ENCODE measurements around the gene ZNF318.
"Not testable (repeated sequence)": the region's sequence is repeated elsewhere in the genome, so short reads cannot be mapped to it uniquely, and the experiment has no call there.

ZNF318 gene

GRCh38 chr6:43386492-43386891, 17.0 kb upstream of the ZNF318 start:
- DNase-seq = no peak

DNA sequence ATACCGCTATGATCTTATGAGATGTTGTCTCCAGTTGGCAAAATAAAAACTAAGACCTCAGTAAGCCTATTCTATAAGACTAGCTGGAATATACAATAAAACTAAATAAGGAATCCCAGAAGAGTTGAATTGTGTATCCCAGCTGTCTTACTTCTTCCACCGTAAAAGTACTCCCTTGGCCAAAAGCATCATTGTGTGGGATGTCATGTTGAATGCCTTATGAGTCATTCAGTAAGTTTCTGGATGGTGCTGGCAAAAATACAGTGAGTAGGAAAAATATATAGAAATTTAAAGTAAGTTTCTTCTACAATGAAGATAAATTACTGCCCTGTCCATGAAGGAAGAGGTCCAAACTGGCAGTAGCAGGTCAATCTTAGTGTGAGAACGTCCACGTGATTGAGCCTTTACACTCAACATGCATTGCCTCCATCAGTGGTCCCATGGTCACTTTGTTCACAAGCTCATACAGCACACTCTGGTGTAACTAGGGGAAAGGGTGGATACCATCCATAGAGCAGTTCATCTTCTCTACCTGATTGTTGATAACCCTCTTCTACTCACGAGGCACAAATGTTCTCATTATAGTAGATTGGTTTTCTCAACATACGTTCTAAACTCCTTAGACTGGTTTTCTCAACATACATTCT, 13.7 kb upstream of the ZNF318 start:
- DNase-seq = no peak

DNA sequence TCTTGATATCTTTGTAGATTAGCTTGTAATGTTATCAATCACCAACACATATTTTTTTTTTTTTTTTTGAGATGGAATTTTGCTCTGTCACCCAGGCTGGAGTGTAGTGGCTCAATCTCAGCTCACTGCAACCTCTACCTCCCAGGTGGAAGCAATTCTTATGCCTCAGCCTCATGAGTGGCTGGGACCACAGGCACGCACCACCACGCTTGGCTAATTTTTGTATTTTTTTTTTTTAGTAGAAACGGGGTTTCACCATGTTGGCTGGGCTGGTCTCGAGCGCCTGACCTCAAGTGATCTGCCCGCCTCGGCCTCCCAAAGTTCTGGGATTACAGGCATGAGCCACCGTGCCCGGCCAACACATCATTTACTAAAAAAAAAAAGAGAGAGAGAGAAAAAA, 11.4 kb upstream of the ZNF318 start:
- not testable (repeated sequence) for DNase-seq

- DNase-seq = peak in 1 of 2 experiments; percentile 13
Measured at GRCh38 chr6:43378631-43379030, 9.2 kb upstream of the ZNF318 start.

GRCh38 chr6:43377710-43378229, 8.3 kb upstream of the ZNF318 start:
- DNase-seq = no peak

- no peak for DNase-seq
Measured at GRCh38 chr6:43376551-43376981, 7.1 kb upstream of the ZNF318 start.

DNA sequence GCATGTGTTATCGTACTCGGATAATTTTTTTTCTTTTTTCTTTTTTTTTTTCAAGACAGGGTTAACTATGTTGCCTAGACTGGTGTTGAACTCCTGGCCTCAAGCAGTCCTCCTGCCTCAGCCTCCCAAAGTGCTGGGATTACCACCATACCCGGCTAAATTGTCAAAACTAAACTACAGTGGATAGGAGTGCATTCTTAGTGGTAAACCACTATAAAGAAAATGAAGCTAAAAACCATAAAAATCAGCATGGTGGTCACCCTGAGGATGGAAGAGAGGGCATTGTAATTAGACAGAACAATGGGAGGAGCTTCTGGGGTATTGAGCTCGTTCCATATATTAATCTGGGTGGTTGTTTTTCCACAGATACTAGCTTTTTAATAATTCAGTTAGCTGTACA, 6.2 kb upstream of the ZNF318 start:
- no peak for DNase-seq

DNA sequence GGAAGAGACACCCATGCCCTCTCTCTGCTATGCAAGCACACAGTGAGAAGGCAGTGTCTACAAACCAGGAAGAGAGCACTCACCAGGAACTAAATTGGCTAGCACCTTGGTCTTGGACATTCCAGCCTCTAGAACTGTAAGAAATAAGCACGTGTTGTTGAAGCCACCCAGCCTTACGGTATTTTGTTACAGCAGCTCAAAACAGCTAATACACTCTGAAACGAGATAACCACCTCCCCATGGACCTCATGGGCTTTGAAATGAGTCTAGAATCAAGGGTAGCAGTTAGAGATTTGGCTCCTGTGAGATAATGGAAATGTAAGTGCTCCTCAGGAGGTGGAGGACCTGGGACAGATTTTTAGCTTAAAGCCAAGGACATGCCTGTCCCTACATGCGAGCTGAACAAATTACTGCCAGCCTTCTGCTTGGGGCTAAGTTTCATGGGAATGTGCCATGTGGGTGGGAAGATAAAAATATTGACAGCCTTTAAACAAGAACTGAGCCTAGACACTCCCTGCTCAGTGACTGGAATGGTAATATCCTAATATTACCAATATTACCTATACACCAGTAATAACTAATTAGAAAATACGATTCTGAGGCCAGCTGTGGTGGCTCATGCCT, 3.9 kb upstream of the ZNF318 start:
- DNase-seq = no peak

DNA sequence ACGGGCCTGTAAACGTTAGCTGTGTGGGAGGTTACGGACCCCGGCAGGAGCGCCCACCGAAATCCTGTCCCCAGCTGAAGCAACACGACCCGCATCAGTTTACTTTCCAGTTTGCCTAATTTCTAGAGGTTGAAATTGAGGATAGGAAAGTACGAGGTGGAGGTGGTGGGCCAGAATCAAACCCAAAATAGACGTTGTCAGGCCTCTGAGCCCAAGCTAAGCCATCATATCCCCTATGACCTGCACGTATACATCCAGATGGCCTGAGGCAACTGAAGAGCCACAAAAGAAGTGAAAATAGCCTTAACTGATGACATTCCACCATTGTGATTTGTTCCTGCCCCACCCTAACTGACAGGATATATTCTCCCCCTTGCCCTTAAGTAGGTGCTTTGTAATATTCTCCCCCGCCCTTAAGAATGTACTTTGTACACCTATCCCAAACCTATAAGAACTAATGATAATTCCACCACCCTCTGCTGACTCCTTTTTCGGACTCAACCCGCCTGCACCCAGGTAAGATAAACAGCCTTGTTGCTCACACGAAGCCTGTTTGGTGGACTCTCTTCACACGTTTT, 645 bp upstream of the ZNF318 start:
- DNase-seq = not testable (repeated sequence)

DNA sequence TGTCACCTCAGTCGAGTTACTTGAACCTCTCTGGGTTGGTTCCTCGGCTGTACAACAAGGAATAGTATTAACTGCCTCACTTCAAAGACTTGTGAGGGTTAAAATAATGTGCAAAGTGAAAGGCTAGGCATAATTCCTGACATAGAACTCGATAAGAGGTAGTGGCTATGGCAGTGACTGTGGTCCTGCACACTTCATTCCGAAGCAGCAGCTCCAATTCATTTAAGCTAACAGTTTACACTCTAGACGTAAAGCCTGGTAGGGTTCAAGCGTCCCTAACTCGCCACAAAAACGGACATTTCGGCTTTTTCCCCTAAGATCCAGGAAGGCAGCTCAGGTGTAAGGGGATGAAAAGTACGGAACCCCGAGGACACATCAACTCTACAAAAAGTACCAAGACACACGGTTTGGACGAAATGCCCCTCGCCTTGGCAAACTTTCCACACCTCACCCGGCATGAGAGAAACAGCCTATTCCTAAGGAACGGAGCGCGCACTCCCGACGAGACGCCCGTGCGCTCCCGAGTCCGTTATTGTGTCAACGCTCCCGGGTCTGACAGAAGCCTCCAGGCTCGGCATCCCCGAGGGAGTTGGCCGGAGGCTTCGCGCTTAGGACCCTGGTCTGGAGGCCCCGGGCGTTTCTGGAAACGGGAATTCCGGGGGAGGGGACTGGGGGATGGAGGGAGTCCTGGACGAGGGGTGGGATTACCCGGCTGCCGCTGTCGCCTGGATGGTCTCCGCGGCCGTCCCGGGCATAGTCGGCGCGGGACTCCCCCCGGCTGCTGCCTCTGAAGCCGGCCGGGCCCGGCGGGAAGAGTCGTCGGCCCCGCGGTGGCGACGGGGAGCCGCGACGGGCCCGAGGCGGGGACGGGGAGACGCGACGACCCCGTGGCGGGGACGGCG, 937 bp downstream of the ZNF318 start:
- peak in 1 of 2 experiments; percentile 69 for DNase-seq

DNA sequence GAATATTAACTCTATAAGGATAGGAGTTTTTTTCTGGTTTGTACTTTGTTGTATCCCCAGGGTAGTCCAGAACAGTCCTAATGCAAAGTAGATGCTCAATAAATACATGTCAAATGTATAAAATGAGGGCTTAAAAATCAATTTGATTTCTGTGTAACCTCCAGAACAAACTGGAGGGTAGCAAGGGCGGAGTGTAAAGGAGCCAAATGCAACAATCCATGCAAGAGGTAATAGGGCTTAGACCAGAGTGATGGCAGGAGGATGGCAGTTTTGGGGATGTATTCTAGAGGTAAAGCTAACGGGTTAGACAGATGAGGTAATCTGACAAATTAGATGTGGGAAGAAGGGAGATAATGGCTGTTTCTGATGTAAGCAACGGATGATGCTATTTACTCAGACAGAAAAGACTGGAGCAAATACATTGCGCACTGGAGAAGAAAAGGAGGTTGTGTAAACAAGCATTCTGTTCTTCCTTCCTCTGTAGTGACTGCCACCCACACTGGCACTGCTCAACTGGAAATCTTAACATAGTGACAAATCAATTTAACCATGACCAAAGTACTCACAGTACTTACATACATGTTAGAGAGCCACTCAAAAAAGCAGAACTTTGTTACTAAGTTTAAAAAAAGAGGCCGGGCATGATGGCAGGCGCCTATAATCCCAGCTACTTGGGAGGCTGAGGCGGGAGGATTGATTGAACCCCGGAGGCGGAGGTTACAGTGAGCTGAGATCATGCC, 2.0 kb downstream of the ZNF318 start:
- no peak for DNase-seq

GRCh38 chr6:43361269-43361668, 8.2 kb downstream of the ZNF318 start:
- no peak for DNase-seq

DNA sequence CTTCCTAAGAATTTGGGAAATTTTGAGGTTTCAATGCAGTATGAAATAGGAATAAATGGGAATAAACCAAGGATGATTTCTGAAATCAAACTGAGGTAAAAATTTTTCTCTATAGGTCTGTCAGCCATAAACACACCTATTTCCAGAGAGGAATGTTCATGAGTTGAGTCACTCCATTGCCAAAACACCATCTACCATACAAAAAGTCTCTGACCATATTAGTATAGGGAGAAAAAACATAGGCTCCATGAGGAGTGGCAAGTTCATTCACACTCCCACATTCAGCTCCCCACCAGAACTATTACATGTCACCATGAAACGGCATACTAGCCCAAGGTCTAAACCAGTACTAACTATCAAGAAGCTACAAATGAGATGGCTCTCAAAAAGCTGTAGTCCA, 9.6 kb downstream of the ZNF318 start:
- DNase-seq = no peak

GRCh38 chr6:43359381-43359780, 10.1 kb downstream of the ZNF318 start:
- no peak for DNase-seq

GRCh38 chr6:43355862-43356590, 13.4 kb downstream of the ZNF318 start:
- peak in 1 of 2 experiments; percentile 22 for DNase-seq

DNA sequence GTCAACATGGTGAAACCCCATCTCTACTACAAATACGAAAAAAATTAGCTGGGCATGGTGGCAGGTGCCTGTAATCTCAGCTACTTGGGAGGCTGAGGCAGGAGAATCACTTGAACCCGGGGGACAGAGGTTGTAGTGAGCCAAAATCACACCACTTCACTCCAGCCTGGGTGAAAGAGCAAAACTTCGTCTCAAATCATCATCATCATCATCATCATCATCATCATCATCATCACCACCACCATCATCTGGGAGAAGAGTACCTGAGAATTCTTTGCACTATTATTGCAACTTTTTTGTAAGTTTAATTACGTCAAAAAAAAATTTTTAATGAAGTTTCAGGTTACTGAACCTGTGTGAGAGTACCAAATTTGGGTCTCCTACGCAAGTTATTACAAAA, 17.5 kb downstream of the ZNF318 start:
- DNase-seq = not testable (repeated sequence)

DNA sequence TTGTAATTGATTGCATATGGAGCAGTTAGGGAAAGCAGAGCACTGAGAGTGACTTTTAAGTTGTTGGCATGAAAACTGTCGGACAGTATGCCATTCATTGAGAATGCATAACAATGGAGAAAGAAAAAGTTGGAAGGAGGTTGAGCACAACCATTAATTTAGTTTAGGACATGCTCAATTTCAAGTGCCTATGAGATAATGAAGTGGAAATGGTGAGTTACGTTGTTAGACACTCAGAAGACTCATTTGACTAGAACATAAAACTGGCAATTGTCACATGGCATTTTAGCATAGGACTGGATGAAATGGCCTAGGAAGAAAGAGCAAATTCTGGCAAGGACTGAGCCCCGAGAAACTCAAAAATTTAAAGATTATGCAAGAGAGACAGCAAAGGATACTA, 22.0 kb downstream of the ZNF318 start:
- DNase-seq = no peak

DNA sequence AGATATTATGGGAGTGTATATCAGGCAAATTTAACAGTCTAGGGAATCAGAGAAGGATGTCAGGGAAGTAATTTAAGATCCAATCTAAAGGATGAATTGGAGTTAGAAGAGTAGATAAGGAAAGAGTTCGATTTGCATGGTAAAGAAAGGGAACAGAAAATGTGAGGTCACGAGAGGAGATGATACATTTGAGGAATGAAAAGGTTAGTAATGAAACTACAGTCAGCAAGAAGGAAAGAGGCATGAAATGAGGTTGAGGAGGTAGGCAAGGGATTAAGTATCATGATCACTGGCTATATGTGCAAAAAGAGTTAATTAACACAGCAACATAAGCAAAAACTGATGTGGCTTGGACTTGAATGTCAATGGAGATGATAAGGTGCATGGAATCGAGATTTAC, 22.4 kb downstream of the ZNF318 start:
- DNase-seq = no peak

DNA sequence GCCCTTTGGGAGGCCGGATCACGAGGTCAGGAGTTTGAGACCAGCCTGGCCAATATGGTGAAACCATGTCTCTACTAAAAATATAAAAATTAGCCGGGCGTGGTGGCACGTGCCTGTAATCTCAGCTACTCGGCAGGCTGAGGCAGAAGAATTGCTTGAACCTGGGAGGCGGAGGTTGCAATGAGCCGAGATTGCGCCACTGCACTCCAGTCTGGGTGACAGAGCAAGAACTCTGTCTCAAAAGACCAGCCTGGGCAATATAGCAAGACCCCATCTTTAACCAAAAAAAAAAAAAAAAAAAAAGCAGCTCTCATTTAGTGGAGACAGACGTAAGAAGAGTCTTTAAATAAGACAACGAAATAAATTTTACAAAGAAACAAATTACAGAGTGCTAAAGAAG, 23.2 kb downstream of the ZNF318 start:
- not testable (repeated sequence) for DNase-seq

- DNase-seq = no peak
Measured at GRCh38 chr6:43339168-43339567, 30.3 kb downstream of the ZNF318 start.

DNA sequence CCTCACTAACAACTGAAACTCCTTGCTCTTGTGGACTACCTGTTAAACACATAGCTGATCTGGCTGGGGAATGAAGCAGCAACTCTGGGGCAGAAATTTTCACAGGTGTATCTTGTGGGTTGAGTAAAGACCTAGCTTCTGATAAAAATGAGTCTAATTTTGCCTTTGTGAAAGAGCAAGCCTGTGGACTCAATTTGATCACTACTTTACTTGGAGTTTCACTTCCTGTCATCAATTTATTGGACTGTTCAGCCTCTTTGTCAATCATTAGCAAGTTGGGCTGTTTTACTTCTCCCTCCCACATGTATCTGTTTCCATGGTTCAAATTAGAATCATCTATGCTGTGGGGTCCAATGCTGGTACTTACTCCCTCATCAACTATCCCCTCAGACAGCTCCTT, 31.2 kb downstream of the ZNF318 start:
- no peak for DNase-seq

GRCh38 chr6:43336382-43336781, 33.1 kb downstream of the ZNF318 start:
- DNase-seq = no peak
